Right lobe of liver (tissue), 4 donors: Measurements from ENCODE around the gene CTBP1.

ENCODE experiments used
- CTCF ChIP-seq, 4 donors: fragments of 200-600 bp in 3 of 4; fragments of 450-650 bp in 1 of 4; IDR thresholded peaks; one replicate each; pipeline versions ENCODE4 v1.5.1 to v1.8.0; 2016 to 2022; ENCODE audit warnings: antibody characterized with exemption in 4 of 4, mild to moderate bottlenecking in 2 of 4
- POLR2A ChIP-seq: fragments of 450-650 bp; IDR thresholded peaks from one replicate; pipeline ENCODE4 v1.6.1; 2017; ENCODE audit warnings: antibody characterized with exemption, mild to moderate bottlenecking
- donor health status: DM: no; HTN: no; CAD: no.
- donor health status: DM: no; HTN: no; CAD: no.
- donor health status: DM: no; HTN: yes; CAD: no.

- no peak for TF ChIP-seq CTCF (IDR thresholded peaks at IDR 0.05)
- TF ChIP-seq POLR2A: peak; percentile 93
These were observed 43.9 kb downstream of the CTBP1 start for GRCh38 chr4:1204828-1205585.
